A549 (cell line): ENCODE results near the gene TMEM145.

Experiments used
- BHLHE40 ChIP-seq: IDR thresholded peaks from 2 replicates; pipeline ENCODE4 v1.6.1; 2012; ENCODE audit warnings: low read depth, low read length, inconsistent platforms
- CEBPB ChIP-seq, 2 experiments: fragments of >200 bp in 1 of 2; sonication (Bioruptor Twin) in 1 of 2; formaldehyde crosslinking in 1 of 2; IDR thresholded peaks; 2 replicates each; pipeline ENCODE4 v1.6.1; 2012 to 2016
- HDAC2 ChIP-seq: fragments of 200-600 bp; sonication (generic); IDR thresholded peaks from 2 replicates; pipeline ENCODE4 v1.6.1; 2016
- HOXB13 ChIP-seq: fragments of 250-450 bp; sonication (Bioruptor Pico); IDR thresholded peaks from 2 replicates; pipeline ENCODE4 v1.5.0; 2020; ENCODE audit warnings: low read depth, mild to moderate bottlenecking, moderate library complexity
- JUN ChIP-seq, 2 experiments: fragments of >200 bp; sonication (Bioruptor Twin); formaldehyde crosslinking; IDR thresholded peaks; 2 replicates in 1 of 2; 3 replicates in 1 of 2; pipeline ENCODE4 v1.6.1; 2016 to 2017
- MAZ ChIP-seq: fragments of 150-350 bp; IDR thresholded peaks from 2 replicates; pipeline ENCODE4 v1.6.1; 2014; ENCODE audit warnings: antibody characterized with exemption, low read depth, low read length, borderline replicate concordance
- POLR2A ChIP-seq: IDR thresholded peaks from 2 replicates; pipeline ENCODE4 v1.6.1; 2012; ENCODE audit warnings: mild to moderate bottlenecking, low read length
- POLR2AphosphoS2 ChIP-seq: conservative IDR thresholded peaks from 2 replicates; pipeline ENCODE4 v1.6.1; 2012; ENCODE audit warnings: low read length, improper control_type of control experiment, inconsistent platforms
- RAD21 ChIP-seq, 2 experiments: fragments of >200 bp in 1 of 2; sonication (Bioruptor Twin) in 1 of 2; formaldehyde crosslinking in 1 of 2; IDR thresholded peaks in 1 of 2; conservative IDR thresholded peaks in 1 of 2; 2 replicates in 1 of 2; 3 replicates in 1 of 2; pipeline ENCODE4 v1.6.1; 2012 to 2018; ENCODE audit warnings: inconsistent platforms in 1 of 2
- RCOR1 ChIP-seq: fragments of 150-350 bp; IDR thresholded peaks from 2 replicates; pipeline ENCODE4 v1.6.1; 2014; ENCODE audit warnings: antibody characterized with exemption, low read length, low read depth
- ZFP36 ChIP-seq: fragments of 450-650 bp; IDR thresholded peaks from 2 replicates; pipeline ENCODE4 v1.6.1; 2014; ENCODE audit warnings: borderline replicate concordance; ENCODE audit not compliant: partially characterized antibody
- TF ChIP-seq, protein P1 (sequence below): fragments of >200 bp; sonication (Bioruptor Twin); formaldehyde crosslinking; IDR thresholded peaks from 3 replicates; pipeline ENCODE4 v1.5.1; 2016
- TF ChIP-seq, protein P2 (sequence below): IDR thresholded peaks from 2 replicates; pipeline ENCODE4 v1.6.1; 2012

DNA sequence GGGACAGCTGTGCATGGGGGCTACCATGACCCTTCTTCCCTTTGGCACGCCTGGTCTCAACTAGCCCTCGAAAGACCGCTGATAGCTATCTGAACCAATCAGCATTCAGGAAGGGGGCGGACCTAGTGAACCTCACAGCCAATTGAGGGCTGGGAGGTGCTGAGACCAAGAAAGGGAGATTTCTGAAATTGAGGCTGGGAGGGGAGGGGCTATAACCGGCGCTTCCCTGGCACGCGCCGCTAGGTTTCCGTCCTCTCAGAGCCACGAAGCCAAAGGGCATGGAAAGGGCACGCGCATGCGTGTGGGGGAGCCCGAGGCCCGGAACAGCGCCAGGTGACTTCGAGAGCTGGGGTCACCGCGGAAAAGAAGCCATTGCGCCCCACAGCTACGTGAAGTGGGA, 6.5 kb upstream of the TMEM145 start:
- TF ChIP-seq, protein P1, sequence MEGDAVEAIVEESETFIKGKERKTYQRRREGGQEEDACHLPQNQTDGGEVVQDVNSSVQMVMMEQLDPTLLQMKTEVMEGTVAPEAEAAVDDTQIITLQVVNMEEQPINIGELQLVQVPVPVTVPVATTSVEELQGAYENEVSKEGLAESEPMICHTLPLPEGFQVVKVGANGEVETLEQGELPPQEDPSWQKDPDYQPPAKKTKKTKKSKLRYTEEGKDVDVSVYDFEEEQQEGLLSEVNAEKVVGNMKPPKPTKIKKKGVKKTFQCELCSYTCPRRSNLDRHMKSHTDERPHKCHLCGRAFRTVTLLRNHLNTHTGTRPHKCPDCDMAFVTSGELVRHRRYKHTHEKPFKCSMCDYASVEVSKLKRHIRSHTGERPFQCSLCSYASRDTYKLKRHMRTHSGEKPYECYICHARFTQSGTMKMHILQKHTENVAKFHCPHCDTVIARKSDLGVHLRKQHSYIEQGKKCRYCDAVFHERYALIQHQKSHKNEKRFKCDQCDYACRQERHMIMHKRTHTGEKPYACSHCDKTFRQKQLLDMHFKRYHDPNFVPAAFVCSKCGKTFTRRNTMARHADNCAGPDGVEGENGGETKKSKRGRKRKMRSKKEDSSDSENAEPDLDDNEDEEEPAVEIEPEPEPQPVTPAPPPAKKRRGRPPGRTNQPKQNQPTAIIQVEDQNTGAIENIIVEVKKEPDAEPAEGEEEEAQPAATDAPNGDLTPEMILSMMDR = no peak
- no peak for TF ChIP-seq HDAC2
- no peak for TF ChIP-seq POLR2AphosphoS2
- TF ChIP-seq RAD21 (conservative IDR thresholded peaks at IDR 0.05 in 1 of 2, IDR thresholded peaks at IDR 0.05 in 1 of 2) = no peak
- TF ChIP-seq ZFP36 = no peak
- TF ChIP-seq HOXB13 (CRISPR knock-in tag) = no peak
- TF ChIP-seq POLR2A = no peak
- no peak for TF ChIP-seq CEBPB (IDR thresholded peaks at IDR 0.05)
- TF ChIP-seq BHLHE40 = no peak
- no peak for TF ChIP-seq MAZ
- no peak for TF ChIP-seq JUN (IDR thresholded peaks at IDR 0.05)
- no peak for TF ChIP-seq RCOR1
- TF ChIP-seq, protein P2, sequence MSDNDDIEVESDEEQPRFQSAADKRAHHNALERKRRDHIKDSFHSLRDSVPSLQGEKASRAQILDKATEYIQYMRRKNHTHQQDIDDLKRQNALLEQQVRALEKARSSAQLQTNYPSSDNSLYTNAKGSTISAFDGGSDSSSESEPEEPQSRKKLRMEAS = no peak
